Transverse colon (tissue), 4 donors: ENCODE measurements around the gene RAPGEFL1.

ENCODE experiments used
- EP300 ChIP-seq: sonication (generic); formaldehyde crosslinking; IDR thresholded peaks from one replicate; pipeline ENCODE4 v1.6.1; 2017; ENCODE audit warnings: antibody characterized with exemption, low read depth
- POLR2A ChIP-seq: fragments of 450-650 bp; IDR thresholded peaks from one replicate; pipeline ENCODE4 v1.6.1; 2016; ENCODE audit warnings: antibody characterized with exemption, mild to moderate bottlenecking, moderate library complexity
- POLR2AphosphoS5 ChIP-seq, 3 donors: sonication (generic); formaldehyde crosslinking; IDR thresholded peaks; one replicate each; pipeline ENCODE4 v1.6.1; 2016; ENCODE audit warnings: antibody characterized with exemption in 3 of 3
- TF ChIP-seq, protein P1 (sequence below), 5 experiments: fragments of 200-600 bp in 3 of 5; fragments of 450-650 bp in 2 of 5; sonication (generic) in 3 of 5; IDR thresholded peaks; 1 replicate in 2 of 5; 2 replicates in 3 of 5; pipeline ENCODE4 v1.5.1; 2016 to 2017; ENCODE audit warnings: antibody characterized with exemption in 5 of 5, inconsistent platforms in 3 of 5, mild to moderate bottlenecking in 2 of 5, moderate library complexity in 1 of 5

DNA sequence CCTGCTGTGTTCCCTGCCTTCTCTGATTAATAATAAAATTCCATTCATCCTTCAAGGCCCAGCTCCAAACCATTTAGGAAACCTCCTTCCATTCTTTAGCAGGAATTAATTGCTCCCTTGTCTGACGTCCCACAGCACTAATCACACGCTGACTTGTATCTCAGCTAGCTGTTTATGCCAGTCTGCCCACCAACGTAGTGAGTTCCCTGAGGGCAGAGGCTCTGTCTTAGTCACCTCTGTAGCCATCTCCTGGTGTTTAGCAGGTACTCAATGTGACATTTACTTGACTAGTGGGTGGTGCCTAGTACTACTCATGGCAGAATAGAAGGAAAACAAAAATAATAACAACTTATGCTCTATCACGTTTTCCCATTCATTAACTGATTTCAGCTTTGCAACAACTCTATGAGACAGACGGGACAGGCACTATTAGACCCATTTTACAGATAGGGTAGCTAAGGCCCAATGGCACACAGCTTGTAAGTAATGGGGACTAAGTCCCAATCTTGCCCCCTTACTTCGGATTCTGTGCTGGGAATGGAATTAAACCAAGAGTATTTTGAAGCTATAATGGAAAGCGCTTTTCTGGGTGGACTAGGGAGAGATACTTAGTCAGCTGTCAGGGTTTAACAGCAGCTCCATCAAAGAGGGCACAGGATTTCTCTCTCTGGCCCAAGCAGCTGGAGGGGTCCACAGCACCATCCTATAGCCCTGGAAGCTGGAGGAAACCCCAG lies 40.9 kb downstream of the RAPGEFL1 start:
- no peak for TF ChIP-seq EP300
- TF ChIP-seq, protein P1, sequence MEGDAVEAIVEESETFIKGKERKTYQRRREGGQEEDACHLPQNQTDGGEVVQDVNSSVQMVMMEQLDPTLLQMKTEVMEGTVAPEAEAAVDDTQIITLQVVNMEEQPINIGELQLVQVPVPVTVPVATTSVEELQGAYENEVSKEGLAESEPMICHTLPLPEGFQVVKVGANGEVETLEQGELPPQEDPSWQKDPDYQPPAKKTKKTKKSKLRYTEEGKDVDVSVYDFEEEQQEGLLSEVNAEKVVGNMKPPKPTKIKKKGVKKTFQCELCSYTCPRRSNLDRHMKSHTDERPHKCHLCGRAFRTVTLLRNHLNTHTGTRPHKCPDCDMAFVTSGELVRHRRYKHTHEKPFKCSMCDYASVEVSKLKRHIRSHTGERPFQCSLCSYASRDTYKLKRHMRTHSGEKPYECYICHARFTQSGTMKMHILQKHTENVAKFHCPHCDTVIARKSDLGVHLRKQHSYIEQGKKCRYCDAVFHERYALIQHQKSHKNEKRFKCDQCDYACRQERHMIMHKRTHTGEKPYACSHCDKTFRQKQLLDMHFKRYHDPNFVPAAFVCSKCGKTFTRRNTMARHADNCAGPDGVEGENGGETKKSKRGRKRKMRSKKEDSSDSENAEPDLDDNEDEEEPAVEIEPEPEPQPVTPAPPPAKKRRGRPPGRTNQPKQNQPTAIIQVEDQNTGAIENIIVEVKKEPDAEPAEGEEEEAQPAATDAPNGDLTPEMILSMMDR (IDR thresholded peaks at IDR 0.05): no peak
- no peak for TF ChIP-seq POLR2A
- TF ChIP-seq POLR2AphosphoS5 (IDR thresholded peaks at IDR 0.05): no peak
